HCT116 (cell line): ENCODE results near the gene ZBTB12.

Experiments used
- CTCF ChIP-seq, 3 experiments: fragments of 200-600 bp in 1 of 3; sonication (generic) in 1 of 3; IDR thresholded peaks in 2 of 3; conservative IDR thresholded peaks in 1 of 3; 2 replicates each; pipeline ENCODE4 v1.5.1; 2012 to 2017; ENCODE audit warnings: low read depth in 2 of 3, low read length in 2 of 3, antibody characterized with exemption in 1 of 3, borderline replicate concordance in 1 of 3, control low read depth in 1 of 3, mild to moderate bottlenecking in 1 of 3, mixed read lengths in 1 of 3, mixed run types in 1 of 3, moderate library complexity in 1 of 3; ENCODE audit not compliant: insufficient read depth in 1 of 3
- EZH2 ChIP-seq: fragments of 200-600 bp; sonication (generic); IDR thresholded peaks from 2 replicates; pipeline ENCODE4 v1.6.1; 2017; ENCODE audit warnings: antibody characterized with exemption, mixed run types
- POLR2A ChIP-seq: IDR thresholded peaks from 2 replicates; pipeline ENCODE4 v1.7.0; 2011; ENCODE audit warnings: borderline replicate concordance; ENCODE audit not compliant: insufficient read depth, insufficient read length; ENCODE audit errors: extremely low read depth
- POLR2AphosphoS5 ChIP-seq: IDR thresholded peaks from 2 replicates; pipeline ENCODE4 v1.6.1; 2011; ENCODE audit warnings: mild to moderate bottlenecking, low read depth, low read length, moderate library complexity
- RAD21 ChIP-seq: IDR thresholded peaks from 2 replicates; pipeline ENCODE4 v1.6.1; 2012; ENCODE audit warnings: low read depth, mild to moderate bottlenecking
- YY1 ChIP-seq: IDR thresholded peaks from 2 replicates; pipeline ENCODE4 v1.6.1; 2011; ENCODE audit warnings: low read length, low read depth, moderate library complexity, mild to moderate bottlenecking; ENCODE audit not compliant: insufficient replicate concordance; ENCODE audit errors: extremely low read depth
- TF ChIP-seq, protein P1 (sequence below): IDR thresholded peaks from 2 replicates; pipeline ENCODE4 v1.6.1; 2012; ENCODE audit warnings: low read depth

DNA sequence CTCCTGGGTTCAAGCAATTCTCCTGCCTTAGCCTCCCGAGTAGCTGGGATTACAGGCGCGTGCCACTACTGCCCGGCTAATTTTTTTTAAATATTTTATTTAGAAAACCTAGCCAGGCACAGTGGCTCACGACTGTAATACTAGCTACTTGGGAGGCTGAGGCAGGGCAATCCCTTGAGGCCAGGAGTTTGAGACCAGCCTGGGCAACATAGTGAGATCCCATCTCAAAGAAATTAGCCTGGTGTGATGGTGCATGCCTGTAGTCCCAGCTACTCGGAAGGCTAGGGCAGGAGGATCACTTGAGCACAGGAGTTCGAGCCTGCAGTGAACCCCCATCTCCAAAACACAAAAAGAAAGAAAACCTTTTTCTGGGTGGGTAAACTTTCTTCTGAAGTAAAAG is 25.5 kb downstream of the ZBTB12 start:
- TF ChIP-seq EZH2 = no peak
- no peak for TF ChIP-seq CTCF (IDR thresholded peaks at IDR 0.05 in 2 of 3, conservative IDR thresholded peaks at IDR 0.05 in 1 of 3; ENCODE audit: borderline replicate concordance in 1 of 3, insufficient read depth in 1 of 3, low read depth in 2 of 3, low read length in 2 of 3)
- no peak for TF ChIP-seq POLR2AphosphoS5
- no peak for TF ChIP-seq POLR2A
- TF ChIP-seq YY1 = no peak
- TF ChIP-seq, protein P1, sequence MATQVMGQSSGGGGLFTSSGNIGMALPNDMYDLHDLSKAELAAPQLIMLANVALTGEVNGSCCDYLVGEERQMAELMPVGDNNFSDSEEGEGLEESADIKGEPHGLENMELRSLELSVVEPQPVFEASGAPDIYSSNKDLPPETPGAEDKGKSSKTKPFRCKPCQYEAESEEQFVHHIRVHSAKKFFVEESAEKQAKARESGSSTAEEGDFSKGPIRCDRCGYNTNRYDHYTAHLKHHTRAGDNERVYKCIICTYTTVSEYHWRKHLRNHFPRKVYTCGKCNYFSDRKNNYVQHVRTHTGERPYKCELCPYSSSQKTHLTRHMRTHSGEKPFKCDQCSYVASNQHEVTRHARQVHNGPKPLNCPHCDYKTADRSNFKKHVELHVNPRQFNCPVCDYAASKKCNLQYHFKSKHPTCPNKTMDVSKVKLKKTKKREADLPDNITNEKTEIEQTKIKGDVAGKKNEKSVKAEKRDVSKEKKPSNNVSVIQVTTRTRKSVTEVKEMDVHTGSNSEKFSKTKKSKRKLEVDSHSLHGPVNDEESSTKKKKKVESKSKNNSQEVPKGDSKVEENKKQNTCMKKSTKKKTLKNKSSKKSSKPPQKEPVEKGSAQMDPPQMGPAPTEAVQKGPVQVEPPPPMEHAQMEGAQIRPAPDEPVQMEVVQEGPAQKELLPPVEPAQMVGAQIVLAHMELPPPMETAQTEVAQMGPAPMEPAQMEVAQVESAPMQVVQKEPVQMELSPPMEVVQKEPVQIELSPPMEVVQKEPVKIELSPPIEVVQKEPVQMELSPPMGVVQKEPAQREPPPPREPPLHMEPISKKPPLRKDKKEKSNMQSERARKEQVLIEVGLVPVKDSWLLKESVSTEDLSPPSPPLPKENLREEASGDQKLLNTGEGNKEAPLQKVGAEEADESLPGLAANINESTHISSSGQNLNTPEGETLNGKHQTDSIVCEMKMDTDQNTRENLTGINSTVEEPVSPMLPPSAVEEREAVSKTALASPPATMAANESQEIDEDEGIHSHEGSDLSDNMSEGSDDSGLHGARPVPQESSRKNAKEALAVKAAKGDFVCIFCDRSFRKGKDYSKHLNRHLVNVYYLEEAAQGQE = no peak
- TF ChIP-seq RAD21 = no peak
